Astrocyte (in vitro differentiated cells and primary cell): ENCODE measurements around the gene UMODL1. TPM values are rescaled to one million over a fixed set of nuclear protein-coding genes. Genes with fewer than 3 reads are reported as not detected.

Source experiments
- DNase-seq: peaks from one replicate; pipeline ENCODE4 v3.0.0-alpha.2; 2010; ENCODE audit warnings: low read depth
- FAIRE-seq: peaks from 2 replicates; lab custom pipeline; 2011; peaks lifted over from hg19 to GRCh38; lab: Jason Lieb, UNC
- H2AFZ ChIP-seq: 2 replicates; pipeline ENCODE4 v1.6.0; 2012; ENCODE audit warnings: low read depth, low read length, inconsistent platforms
- H3K27ac ChIP-seq: 2 replicates; pipeline ENCODE4 v1.5.1; 2011; ENCODE audit warnings: low read depth, low read length, inconsistent platforms
- H3K27me3 ChIP-seq: 2 replicates; pipeline ENCODE4 v1.6.0; 2011; ENCODE audit warnings: low read length, inconsistent platforms; ENCODE audit not compliant: insufficient read depth
- H3K36me3 ChIP-seq: 2 replicates; pipeline ENCODE4 v1.5.1; 2011; ENCODE audit warnings: low read length, inconsistent platforms; ENCODE audit not compliant: insufficient read depth
- H3K4me1 ChIP-seq: 2 replicates; pipeline ENCODE4 v1.5.1; 2011; ENCODE audit warnings: low read length, inconsistent platforms; ENCODE audit not compliant: insufficient read depth
- H3K4me2 ChIP-seq: 2 replicates; pipeline ENCODE4 v1.6.0; 2012; ENCODE audit warnings: low read length, inconsistent platforms
- H3K4me3 ChIP-seq: 2 replicates; pipeline ENCODE4 v1.5.1; 2011; ENCODE audit warnings: low read depth, mild to moderate bottlenecking, low read length, inconsistent platforms; ENCODE audit not compliant: insufficient read depth
- H3K79me2 ChIP-seq: 2 replicates; pipeline ENCODE4 v1.6.0; 2012; ENCODE audit warnings: mild to moderate bottlenecking, low read length, inconsistent platforms; ENCODE audit not compliant: insufficient read depth
- H3K9ac ChIP-seq: 2 replicates; pipeline ENCODE4 v1.6.0; 2012; ENCODE audit warnings: mild to moderate bottlenecking, low read length, inconsistent platforms
- H3K9me3 ChIP-seq: 2 replicates; pipeline ENCODE4 v1.5.1; 2012; ENCODE audit warnings: low read depth, mild to moderate bottlenecking, low read length, inconsistent platforms; ENCODE audit not compliant: insufficient read depth
- H4K20me1 ChIP-seq: 2 replicates; pipeline ENCODE4 v1.6.0; 2012; ENCODE audit warnings: low read length, inconsistent platforms; ENCODE audit not compliant: insufficient read depth
- H3K27ac Mint-ChIP-seq: one replicate; pipeline ENCODE4 v1.8.0; 2021; ENCODE audit warnings: mild to moderate bottlenecking, mixed read lengths; ENCODE audit not compliant: unreplicated experiment
- H3K27me3 Mint-ChIP-seq: one replicate; pipeline ENCODE4 v1.8.0; 2021; ENCODE audit warnings: low read depth, mixed read lengths; ENCODE audit not compliant: unreplicated experiment
- H3K36me3 Mint-ChIP-seq: one replicate; pipeline ENCODE4 v1.8.0; 2021; ENCODE audit warnings: low read depth, mixed read lengths; ENCODE audit not compliant: unreplicated experiment
- H3K4me1 Mint-ChIP-seq: one replicate; pipeline ENCODE4 v1.8.0; 2021; ENCODE audit warnings: low read depth, mixed read lengths; ENCODE audit not compliant: unreplicated experiment
- H3K4me3 Mint-ChIP-seq: one replicate; pipeline ENCODE4 v1.8.0; 2021; ENCODE audit warnings: mild to moderate bottlenecking, moderate library complexity, mixed read lengths; ENCODE audit not compliant: unreplicated experiment
- H3K9me3 Mint-ChIP-seq: one replicate; pipeline ENCODE4 v1.8.0; 2021; ENCODE audit warnings: mild to moderate bottlenecking, mixed read lengths; ENCODE audit not compliant: unreplicated experiment
- EZH2 ChIP-seq: IDR thresholded peaks from 2 replicates; pipeline ENCODE4 v1.6.1; 2012; ENCODE audit warnings: mild to moderate bottlenecking, low read length, inconsistent platforms; ENCODE audit not compliant: insufficient read depth
- total RNA-seq: library from RNA; stranded (reverse); gene quantifications from 2 replicates; pipeline ENCODE4 v1.2.1, GENCODE V29; 2021
- TF ChIP-seq, protein P1 (sequence below): IDR thresholded peaks from 2 replicates; pipeline ENCODE4 v1.5.1; 2011; ENCODE audit warnings: low read depth, mild to moderate bottlenecking, inconsistent platforms, low read length, moderate library complexity; ENCODE audit not compliant: insufficient read depth

The UMODL1 gene
- total RNA-seq, 1 donor from 2014 or later: not detected

DNA sequence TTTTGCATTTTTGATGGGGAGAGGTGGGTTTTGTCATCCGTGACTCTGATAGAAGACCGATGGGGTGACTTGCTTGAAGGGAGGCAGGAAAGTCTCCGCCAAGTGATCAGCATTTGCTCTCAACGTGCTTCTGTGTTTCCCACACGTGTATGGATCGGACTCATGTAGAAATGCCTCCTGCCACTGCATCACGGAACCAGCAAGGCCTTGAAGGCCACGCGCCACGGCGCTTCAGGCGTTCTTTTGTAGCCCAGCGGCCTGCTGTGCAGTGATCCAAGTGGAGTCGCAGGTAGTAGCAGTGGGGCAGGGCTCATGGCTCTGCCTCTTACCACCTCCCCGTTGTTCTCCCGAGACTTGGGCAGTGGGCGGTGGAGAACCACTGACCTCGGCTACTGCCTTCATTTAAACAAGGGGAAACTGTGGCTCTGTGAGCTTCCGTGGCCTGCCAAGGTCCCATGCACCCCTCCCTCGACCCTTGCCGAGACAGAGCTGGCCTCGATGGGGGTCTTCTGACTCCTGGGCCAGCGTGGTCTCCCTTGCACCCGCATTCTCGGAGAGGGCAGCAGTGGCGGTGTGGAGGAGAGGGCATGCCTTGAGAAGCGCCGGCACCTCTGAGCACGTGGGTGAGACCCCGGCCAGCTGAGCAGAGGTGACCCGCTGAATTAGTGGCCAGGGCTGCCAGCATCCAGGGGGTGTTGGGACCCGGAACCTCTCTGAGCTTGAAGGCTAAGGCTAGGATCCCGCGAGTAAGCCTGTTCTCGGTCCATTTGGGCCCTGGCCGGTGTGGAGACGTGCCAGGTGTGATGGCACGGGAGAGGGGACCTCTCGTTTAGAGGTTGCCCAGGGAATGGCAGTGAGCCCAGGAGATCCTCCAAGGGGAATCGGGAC, 101.7 kb downstream of the UMODL1 start:
- FAIRE-seq: no peak

DNA sequence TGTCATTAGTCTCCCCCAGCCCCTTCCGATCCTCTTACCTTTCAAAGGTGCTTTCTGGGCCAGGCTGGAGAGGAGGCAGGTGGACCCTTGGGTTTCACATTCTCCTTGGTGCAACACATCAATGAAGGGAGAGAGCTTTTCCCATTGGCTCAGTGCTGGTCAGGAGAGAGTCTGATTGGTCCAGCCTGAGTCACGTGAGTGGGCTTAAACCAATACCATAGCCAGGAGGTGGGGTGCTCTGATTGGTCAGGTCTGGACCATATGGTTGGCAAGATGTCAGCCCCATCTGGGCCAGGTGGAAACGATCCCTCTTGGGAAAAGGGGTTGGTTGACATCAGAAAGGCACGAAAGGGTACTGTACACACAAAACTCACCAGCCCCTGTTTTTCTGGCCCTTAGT, 103.1 kb downstream of the UMODL1 start:
- H3K36me3 ChIP-seq: no peaks in the 10 kb centered on the region
- no peak for TF ChIP-seq EZH2
- TF ChIP-seq, protein P1, sequence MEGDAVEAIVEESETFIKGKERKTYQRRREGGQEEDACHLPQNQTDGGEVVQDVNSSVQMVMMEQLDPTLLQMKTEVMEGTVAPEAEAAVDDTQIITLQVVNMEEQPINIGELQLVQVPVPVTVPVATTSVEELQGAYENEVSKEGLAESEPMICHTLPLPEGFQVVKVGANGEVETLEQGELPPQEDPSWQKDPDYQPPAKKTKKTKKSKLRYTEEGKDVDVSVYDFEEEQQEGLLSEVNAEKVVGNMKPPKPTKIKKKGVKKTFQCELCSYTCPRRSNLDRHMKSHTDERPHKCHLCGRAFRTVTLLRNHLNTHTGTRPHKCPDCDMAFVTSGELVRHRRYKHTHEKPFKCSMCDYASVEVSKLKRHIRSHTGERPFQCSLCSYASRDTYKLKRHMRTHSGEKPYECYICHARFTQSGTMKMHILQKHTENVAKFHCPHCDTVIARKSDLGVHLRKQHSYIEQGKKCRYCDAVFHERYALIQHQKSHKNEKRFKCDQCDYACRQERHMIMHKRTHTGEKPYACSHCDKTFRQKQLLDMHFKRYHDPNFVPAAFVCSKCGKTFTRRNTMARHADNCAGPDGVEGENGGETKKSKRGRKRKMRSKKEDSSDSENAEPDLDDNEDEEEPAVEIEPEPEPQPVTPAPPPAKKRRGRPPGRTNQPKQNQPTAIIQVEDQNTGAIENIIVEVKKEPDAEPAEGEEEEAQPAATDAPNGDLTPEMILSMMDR: no peak
- DNase-seq: no peak
- no peak overlapping the region for H3K4me3 ChIP-seq
- H3K27me3 Mint-ChIP-seq: peaks cover 15% of the 10 kb centered on the region
- H3K79me2 ChIP-seq: no peaks in the 10 kb centered on the region
- no peak overlapping the region for H3K4me2 ChIP-seq
- H3K4me1 Mint-ChIP-seq: no peaks in the 10 kb centered on the region
- no peaks in the 10 kb centered on the region for H4K20me1 ChIP-seq
- no peak overlapping the region for H3K27ac Mint-ChIP-seq
- H3K4me1 ChIP-seq: no peaks in the 10 kb centered on the region
- no peaks in the 10 kb centered on the region for H3K9me3 Mint-ChIP-seq
- H3K4me3 Mint-ChIP-seq: no peak overlapping the region
- H3K36me3 Mint-ChIP-seq: no peaks in the 10 kb centered on the region
- no peaks in the 10 kb centered on the region for H3K9me3 ChIP-seq
- H3K9ac ChIP-seq: no peak overlapping the region
- peaks cover 6% of the 10 kb centered on the region for H3K27me3 ChIP-seq
- H2AFZ ChIP-seq: no peak overlapping the region
- FAIRE-seq: no peak
- no peak overlapping the region for H3K27ac ChIP-seq

More for the DNA sequence above, 101.7 kb downstream of the UMODL1 start:
- no peak overlapping the region for H2AFZ ChIP-seq
- Mint-ChIP-seq H3K27me3 (peaks cover 11% of the 10 kb centered on the region), H3K27ac (no peak overlapping the region), H3K4me1 (no peaks in the 10 kb centered on the region), H3K9me3 (peaks cover under 1% of the 10 kb centered on the region), H3K36me3 (no peaks in the 10 kb centered on the region), H3K4me3 (no peak overlapping the region)
- no peak overlapping the region for H3K4me3 ChIP-seq
- H3K9me3 ChIP-seq: no peaks in the 10 kb centered on the region
- no peaks in the 10 kb centered on the region for H4K20me1 ChIP-seq
- no peak overlapping the region for H3K4me2 ChIP-seq
- TF ChIP-seq, protein P1: no peak
- TF ChIP-seq EZH2: no peak
- H3K27me3 ChIP-seq: no peaks in the 10 kb centered on the region
- H3K9ac ChIP-seq: no peak overlapping the region
- no peaks in the 10 kb centered on the region for H3K4me1 ChIP-seq
- H3K27ac ChIP-seq: no peak overlapping the region
- H3K36me3 ChIP-seq: no peaks in the 10 kb centered on the region
- DNase-seq: no peak
- no peaks in the 10 kb centered on the region for H3K79me2 ChIP-seq
